GM19468 (cell line): ENCODE data around the gene UVRAG.
"Not testable (repeated sequence)": the region's sequence is repeated elsewhere in the genome, so short reads cannot be mapped to it uniquely, and the experiment has no call there.

ENCODE experiments used
- ATAC-seq: cut with Tn5 transposase; IDR thresholded peaks from one replicate; pipeline ENCODE4 v1.9.1; 2021; ENCODE audit warnings: mild to moderate bottlenecking, moderate library complexity, moderate number of reproducible peaks; ENCODE audit not compliant: unreplicated experiment; ENCODE audit errors: extremely low read depth

The UVRAG gene

DNA sequence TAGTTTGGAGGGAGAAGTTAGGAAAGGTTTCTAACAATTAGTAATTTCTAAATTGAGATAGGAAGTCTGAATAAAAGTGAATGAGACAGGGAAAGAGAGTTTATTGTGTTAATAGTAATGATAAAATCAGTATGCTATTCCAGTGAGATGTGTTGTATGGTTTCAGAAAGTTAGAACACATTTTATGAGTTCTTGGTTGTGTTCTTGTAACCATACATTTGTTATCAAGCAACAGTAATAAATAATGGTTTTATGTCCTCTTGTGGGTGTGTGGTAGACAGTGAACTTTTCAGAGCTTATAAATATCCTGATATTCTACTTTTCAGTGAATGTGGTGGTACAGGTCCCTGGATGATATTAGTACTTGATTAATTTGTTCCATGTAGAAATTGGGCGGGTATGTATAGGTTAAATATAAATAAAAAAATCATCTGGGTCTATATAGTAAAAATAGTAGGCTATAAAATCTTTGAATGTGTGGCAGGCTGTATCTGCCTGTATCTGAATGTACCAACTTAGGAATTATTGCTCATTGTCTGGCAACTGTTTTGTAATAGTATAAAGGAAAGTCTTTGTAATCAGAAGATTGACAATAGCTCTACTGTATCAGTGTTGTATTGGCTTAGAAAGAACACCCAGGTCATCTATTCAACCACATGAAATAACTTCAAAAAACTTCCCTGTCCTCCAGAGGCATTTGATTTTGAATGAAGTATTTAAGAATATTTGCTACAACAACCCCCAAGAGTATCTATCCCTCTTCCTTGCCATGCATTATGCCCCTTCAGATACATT is 54.8 kb downstream of the UVRAG start:
- ATAC-seq, result no peak

DNA sequence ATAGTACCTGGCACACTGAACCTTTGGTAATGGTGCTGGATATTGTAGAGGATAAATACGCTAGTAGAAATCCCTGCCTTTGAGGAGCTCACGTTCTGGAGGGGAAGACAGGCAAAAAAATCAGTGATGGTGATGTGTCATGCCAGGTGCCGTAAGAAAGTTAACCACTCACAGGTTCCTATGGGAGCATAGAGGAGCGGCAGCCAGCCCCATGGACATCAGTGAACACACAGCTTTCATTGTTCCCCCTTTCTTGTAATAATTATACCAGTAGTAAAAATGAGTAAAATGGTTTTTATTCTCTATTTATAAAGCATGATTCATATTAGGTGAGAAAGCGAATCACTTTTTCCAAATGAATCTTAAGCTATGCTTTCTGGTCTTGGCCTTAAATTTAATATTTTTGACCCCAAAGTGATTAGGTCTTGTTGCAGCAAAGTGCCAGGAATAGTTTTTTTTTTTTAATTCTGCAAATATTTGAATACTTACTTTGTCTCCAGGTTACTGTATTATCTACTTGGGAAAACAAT is 57.9 kb downstream of the UVRAG start:
- no peak for ATAC-seq

DNA sequence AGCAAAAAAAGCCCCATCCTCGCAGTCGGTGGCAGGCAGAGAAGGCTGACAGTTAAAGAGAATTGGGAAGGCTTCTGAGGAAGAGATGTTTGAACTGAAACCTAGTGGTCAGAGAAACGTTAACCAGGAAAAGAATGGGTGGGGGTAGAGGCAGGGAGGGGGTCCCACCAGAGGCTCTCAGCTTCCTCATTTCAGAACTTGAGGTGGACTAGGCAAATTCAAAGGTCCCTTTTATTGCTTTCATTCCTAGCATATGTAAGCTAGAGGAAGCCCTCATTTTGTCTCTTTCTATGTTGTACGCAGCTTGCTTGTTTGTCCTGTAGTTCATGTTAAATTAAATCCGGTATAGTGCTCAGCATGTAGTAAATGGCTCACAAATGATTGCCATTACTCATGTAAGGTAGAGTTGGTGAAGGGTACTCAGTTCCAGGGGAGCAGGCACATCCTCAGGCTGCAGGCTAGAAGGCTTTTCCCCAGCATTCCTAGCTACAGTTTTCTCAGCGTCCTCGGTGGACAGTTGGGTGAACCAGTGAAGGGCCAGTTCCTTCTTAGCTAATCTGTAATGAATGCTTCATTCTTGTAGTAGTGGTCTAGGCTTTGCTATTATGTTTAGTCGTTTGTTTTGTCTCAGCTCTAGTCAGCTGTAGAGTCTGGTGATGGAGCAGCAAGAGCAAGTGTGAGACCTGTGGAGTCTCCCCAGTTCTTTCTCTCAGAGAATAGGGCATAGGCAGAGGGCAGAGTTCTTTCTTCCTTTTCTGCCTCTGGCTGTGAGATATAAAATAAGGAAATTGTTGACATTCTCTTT is 58.6 kb downstream of the UVRAG start:
- ATAC-seq, result peak; percentile 40

GRCh38 chr11:75874684-75875341 is 59.8 kb downstream of the UVRAG start:
- no peak for ATAC-seq

- not testable (repeated sequence) for ATAC-seq
These were observed 62.3 kb downstream of the UVRAG start for GRCh38 chr11:75877327-75877726.

GRCh38 chr11:75877931-75878330 is 62.9 kb downstream of the UVRAG start:
- ATAC-seq, result not testable (repeated sequence)

- ATAC-seq, result no peak
These were observed 63.9 kb downstream of the UVRAG start for GRCh38 chr11:75878933-75879332.

DNA sequence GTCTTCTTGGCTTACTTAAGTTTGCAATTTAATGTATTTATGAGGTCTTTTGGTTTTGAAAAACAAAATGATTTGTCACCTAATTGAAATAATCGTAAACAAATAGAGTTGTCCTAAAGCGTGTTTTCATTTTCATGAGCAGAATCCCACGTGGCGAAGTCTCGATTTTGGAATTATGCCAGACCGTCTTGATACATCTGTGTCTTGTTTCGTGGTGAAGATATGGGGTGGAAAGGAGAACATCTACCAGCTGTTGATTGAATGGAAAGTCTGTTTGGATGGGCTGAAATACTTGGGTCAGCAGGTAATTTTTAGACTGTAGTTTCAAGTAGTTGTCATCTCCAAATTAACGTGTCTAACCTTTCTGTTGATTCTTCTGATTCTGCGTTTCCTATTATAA is 64.7 kb downstream of the UVRAG start:
- ATAC-seq, result no peak

GRCh38 chr11:75880343-75880742 is 65.3 kb downstream of the UVRAG start:
- not testable (repeated sequence) for ATAC-seq

- ATAC-seq, result no peak
These were observed 69.3 kb downstream of the UVRAG start for GRCh38 chr11:75884321-75884720.

- no peak for ATAC-seq
These were observed 73.4 kb downstream of the UVRAG start for GRCh38 chr11:75888416-75888815.

- no peak for ATAC-seq
These were observed 77.1 kb downstream of the UVRAG start for GRCh38 chr11:75891947-75892739.

- ATAC-seq, result no peak
These were observed 78.2 kb downstream of the UVRAG start for GRCh38 chr11:75893251-75893650.

DNA sequence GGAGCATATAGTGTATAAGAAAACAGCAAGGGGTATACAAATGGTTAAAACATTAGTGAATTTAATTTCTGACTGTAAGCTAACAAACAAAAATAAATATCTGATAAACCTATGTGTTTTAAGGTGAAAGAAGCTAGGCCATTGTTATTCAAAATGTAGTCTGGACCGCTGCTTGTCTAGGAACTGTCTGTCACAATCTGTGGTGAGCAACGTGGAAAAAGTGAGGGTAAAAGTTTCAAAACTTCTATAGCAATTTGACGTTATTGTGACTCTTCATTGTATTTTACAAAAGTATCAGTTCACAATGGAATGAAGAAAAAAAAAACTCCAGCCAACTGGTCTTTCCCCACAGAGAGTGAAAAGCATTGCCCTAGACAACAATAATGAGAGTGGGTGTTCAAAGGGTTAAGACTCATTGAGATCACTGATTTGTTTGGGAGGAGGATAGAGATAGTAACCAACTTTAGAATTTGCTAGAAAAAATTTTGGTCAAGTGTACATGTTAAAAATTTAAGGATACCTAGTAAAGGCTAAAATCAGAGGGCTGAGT is 79.1 kb downstream of the UVRAG start:
- ATAC-seq, result no peak

GRCh38 chr11:75896843-75897419 is 81.9 kb downstream of the UVRAG start:
- no peak for ATAC-seq

DNA sequence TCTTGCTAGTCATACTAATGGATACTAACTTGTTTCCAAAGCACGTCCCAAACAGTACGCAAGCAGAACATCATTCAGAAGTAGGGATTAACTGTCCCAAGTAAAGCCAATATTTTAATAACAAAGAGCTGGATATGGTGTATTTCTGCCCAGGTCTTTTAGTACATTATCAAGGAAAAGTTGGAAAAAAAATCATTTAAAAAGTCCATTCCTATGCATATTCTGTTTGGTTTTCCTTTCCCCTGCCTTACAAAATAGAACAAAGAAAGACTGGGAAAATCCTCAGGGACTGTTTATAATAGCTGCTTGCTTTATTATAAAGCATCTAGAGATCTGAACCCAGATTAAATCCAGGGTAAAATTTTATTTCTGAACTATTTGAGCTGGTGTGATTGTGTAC is 83.9 kb downstream of the UVRAG start:
- ATAC-seq, result no peak

DNA sequence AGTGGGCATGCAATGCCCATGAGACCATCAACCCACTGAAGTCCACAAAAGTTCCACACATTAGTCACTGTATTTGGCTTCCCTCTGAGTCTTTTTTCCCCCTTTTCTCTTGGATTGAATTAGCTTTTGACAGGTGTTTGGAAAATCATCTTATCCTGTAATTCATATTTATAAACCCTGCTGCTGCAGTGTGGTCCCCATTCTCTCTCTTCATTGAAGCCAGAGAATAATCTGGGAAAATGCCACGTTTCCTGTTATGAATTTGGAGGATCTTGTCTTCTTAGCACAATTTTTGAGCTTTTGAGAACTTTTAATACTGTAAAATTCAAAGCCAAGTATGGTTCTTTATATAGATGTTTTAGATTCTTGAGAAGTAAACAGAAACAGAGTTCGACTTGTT is 84.8 kb downstream of the UVRAG start:
- ATAC-seq, result no peak

DNA sequence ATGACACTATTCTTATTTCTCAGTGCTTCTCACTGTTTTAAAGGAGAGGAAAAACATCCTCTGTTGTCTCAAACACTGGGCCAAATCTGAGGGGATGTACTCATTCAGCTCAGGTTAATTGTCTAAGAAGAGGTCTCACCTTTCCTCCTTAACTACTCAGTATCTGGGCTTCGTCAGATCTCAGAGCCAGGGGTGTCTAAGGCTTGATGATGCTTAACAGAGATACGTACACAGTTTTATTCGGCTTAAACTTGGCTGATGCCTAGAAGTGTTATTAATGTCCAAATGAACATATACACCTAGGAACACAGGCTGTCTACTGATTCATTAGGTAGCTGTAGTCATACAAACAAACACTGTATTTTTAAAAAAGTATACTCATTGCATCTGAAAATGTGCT is 85.8 kb downstream of the UVRAG start:
- no peak for ATAC-seq

GRCh38 chr11:75902631-75903030 is 87.6 kb downstream of the UVRAG start:
- no peak for ATAC-seq
